Astrocyte of the cerebellum (primary cell): ENCODE measurements around the gene WWOX.

Experiments used
- DNase-seq: peaks from one replicate; pipeline ENCODE4 v3.0.0-alpha.2; 2011; ENCODE audit warnings: low read depth
- H3K4me3 ChIP-seq: 2 replicates; pipeline ENCODE4 v1.5.1; 2011; ENCODE audit warnings: mild to moderate bottlenecking, low read depth, low read length, moderate library complexity
- CTCF ChIP-seq: IDR thresholded peaks from 2 replicates; pipeline ENCODE4 v1.5.1; 2012; ENCODE audit warnings: low read length, low read depth, moderate library complexity, mild to moderate bottlenecking; ENCODE audit errors: missing control alignments
- in situ Hi-C: cut with HindIII; loops from 2 replicates; pipeline ENCODE4 v1.10.0; 2017; ENCODE audit warnings: low sequenced_read_pairs

WWOX gene

GRCh38 chr16:78102122-78102660 is 2.7 kb downstream of the WWOX start:
- no peak for DNase-seq
- no peak overlapping the region for H3K4me3 ChIP-seq
- TF ChIP-seq CTCF, result no peak
- in situ Hi-C loops, result no loop called here

GRCh38 chr16:78102865-78103264 is 3.4 kb downstream of the WWOX start:
- TF ChIP-seq CTCF, result no peak
- no peak for DNase-seq
- no peak overlapping the region for H3K4me3 ChIP-seq
- in situ Hi-C loops, result no loop called here

- H3K4me3 ChIP-seq, result no peak overlapping the region
- TF ChIP-seq CTCF, result no peak
- DNase-seq, result no peak
- in situ Hi-C loops, result no loop called here
Observed at GRCh38 chr16:78105517-78105916, 6.1 kb downstream of the WWOX start.

- no peak for TF ChIP-seq CTCF
- in situ Hi-C loops, result no loop called here
Observed at GRCh38 chr16:78106686-78107085, 7.2 kb downstream of the WWOX start.

GRCh38 chr16:78108451-78108850 is 9.0 kb downstream of the WWOX start:
- no peak overlapping the region for H3K4me3 ChIP-seq
- TF ChIP-seq CTCF, result no peak
- no peak for DNase-seq
- in situ Hi-C loops, result no loop called here

More at GRCh38 chr16:78106686-78107085, 7.2 kb downstream of the WWOX start:
- DNase-seq, result no peak
- H3K4me3 ChIP-seq, result no peak overlapping the region

GRCh38 chr16:78113258-78113657 is 13.8 kb downstream of the WWOX start:
- no peak for DNase-seq
- in situ Hi-C loops, result no loop called here
- no peak overlapping the region for H3K4me3 ChIP-seq
- TF ChIP-seq CTCF, result no peak

- in situ Hi-C loops, result no loop called here
- H3K4me3 ChIP-seq, result no peak overlapping the region
- no peak for TF ChIP-seq CTCF
- DNase-seq, result no peak
Observed at GRCh38 chr16:78115659-78116058, 16.2 kb downstream of the WWOX start.
